Ovary (tissue), 3 donors: ENCODE data around the gene DDX24.

Experiments
- CTCF ChIP-seq, 3 donors: fragments of 450-650 bp in 2 of 3; fragments of 200-600 bp in 1 of 3; IDR thresholded peaks; one replicate each; pipeline versions ENCODE4 v1.5.1 to v1.8.0; 2016 to 2022; ENCODE audit warnings: antibody characterized with exemption in 3 of 3, mild to moderate bottlenecking in 1 of 3
- EP300 ChIP-seq: sonication (generic); formaldehyde crosslinking; IDR thresholded peaks from one replicate; pipeline ENCODE4 v1.6.1; 2017; ENCODE audit warnings: antibody characterized with exemption
- donor health status: DM: no; HTN: no; CAD: no.

GRCh38 chr14:94111276-94112095 lies 30.5 kb upstream of the DDX24 start:
- no peak for TF ChIP-seq CTCF (IDR thresholded peaks at IDR 0.05)
- no peak for TF ChIP-seq EP300
